Ovary (tissue), 3 donors: Measurements from ENCODE around the gene KLHL3.

Source experiments
- EP300 ChIP-seq: sonication (generic); formaldehyde crosslinking; IDR thresholded peaks from one replicate; pipeline ENCODE4 v1.6.1; 2017; ENCODE audit warnings: antibody characterized with exemption
- POLR2A ChIP-seq: fragments of 450-650 bp; IDR thresholded peaks from one replicate; pipeline ENCODE4 v1.6.1; 2017; ENCODE audit warnings: antibody characterized with exemption, mild to moderate bottlenecking, moderate library complexity
- TF ChIP-seq, protein P1 (sequence below), 3 donors: fragments of 450-650 bp in 2 of 3; fragments of 200-600 bp in 1 of 3; IDR thresholded peaks; one replicate each; pipeline versions ENCODE4 v1.5.1 to v1.8.0; 2016 to 2022; ENCODE audit warnings: antibody characterized with exemption in 3 of 3, mild to moderate bottlenecking in 1 of 3
- donor health status: DM: no; HTN: no; CAD: no.

DNA sequence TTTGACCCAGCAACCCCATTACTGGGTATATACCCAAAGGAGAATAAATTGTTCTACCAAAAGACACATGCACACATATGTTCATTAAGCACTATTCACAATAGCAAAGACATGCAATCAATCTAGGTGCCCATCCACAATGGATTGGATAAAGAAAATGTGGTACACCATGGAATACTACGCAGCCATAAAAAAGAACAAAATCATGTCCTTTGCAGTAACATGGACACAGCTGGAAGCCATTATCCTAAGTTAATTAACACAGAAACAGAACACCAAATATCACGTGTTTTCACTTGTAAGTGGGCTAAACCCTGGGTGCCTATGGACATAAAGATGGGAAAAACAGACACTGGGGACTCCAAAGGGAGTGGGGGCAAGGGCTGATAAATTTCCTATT, 46.6 kb downstream of the KLHL3 start:
- TF ChIP-seq, protein P1, sequence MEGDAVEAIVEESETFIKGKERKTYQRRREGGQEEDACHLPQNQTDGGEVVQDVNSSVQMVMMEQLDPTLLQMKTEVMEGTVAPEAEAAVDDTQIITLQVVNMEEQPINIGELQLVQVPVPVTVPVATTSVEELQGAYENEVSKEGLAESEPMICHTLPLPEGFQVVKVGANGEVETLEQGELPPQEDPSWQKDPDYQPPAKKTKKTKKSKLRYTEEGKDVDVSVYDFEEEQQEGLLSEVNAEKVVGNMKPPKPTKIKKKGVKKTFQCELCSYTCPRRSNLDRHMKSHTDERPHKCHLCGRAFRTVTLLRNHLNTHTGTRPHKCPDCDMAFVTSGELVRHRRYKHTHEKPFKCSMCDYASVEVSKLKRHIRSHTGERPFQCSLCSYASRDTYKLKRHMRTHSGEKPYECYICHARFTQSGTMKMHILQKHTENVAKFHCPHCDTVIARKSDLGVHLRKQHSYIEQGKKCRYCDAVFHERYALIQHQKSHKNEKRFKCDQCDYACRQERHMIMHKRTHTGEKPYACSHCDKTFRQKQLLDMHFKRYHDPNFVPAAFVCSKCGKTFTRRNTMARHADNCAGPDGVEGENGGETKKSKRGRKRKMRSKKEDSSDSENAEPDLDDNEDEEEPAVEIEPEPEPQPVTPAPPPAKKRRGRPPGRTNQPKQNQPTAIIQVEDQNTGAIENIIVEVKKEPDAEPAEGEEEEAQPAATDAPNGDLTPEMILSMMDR (IDR thresholded peaks at IDR 0.05), result no peak
- no peak for TF ChIP-seq POLR2A
- TF ChIP-seq EP300, result no peak
